ENCODE results near the gene SRD5A1.

DNA sequence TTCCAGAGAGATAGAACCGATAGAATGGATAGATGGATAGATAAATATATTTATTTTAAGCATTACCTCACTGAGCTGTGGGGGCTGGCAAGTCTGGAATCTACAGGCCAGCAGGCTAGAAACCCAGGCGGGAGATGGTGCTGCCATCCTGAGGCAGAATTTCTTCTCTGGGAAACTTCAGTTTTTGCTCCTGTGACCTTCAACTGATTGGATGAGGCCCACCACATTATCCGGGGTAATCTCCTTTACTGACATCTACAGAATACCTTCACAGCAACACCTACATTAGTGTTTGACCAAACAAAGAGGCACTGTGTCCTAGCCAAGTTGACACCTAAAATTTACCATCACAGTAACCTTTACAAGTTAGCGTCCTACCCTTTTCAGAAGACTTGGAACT is 50.8 kb downstream of the SRD5A1 start:
- TF ChIP-seq, protein P1, sequence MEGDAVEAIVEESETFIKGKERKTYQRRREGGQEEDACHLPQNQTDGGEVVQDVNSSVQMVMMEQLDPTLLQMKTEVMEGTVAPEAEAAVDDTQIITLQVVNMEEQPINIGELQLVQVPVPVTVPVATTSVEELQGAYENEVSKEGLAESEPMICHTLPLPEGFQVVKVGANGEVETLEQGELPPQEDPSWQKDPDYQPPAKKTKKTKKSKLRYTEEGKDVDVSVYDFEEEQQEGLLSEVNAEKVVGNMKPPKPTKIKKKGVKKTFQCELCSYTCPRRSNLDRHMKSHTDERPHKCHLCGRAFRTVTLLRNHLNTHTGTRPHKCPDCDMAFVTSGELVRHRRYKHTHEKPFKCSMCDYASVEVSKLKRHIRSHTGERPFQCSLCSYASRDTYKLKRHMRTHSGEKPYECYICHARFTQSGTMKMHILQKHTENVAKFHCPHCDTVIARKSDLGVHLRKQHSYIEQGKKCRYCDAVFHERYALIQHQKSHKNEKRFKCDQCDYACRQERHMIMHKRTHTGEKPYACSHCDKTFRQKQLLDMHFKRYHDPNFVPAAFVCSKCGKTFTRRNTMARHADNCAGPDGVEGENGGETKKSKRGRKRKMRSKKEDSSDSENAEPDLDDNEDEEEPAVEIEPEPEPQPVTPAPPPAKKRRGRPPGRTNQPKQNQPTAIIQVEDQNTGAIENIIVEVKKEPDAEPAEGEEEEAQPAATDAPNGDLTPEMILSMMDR (IDR thresholded peaks at IDR 0.05): no peak
- no peak for TF ChIP-seq EP300 (IDR thresholded peaks at IDR 0.05)
